ENCODE results near the gene CCDC57.
"Not testable (repeated sequence)": the region's sequence is repeated elsewhere in the genome, so short reads cannot be mapped to it uniquely, and the experiment has no call there.

The CCDC57 gene

GRCh38 chr17:82174042-82174857 is 38.4 kb downstream of the CCDC57 start:
- not testable (repeated sequence) for FAIRE-seq

- FAIRE-seq = no peak
These were observed 39.1 kb downstream of the CCDC57 start for GRCh38 chr17:82173351-82174041.

- no peak for FAIRE-seq
These were observed 40.0 kb downstream of the CCDC57 start for GRCh38 chr17:82172486-82173160.

- no peak for FAIRE-seq
These were observed 40.8 kb downstream of the CCDC57 start for GRCh38 chr17:82171750-82172375.

- FAIRE-seq = no peak
These were observed 42.2 kb downstream of the CCDC57 start for GRCh38 chr17:82170412-82170961.

GRCh38 chr17:82168568-82168967 is 44.1 kb downstream of the CCDC57 start:
- no peak for FAIRE-seq

GRCh38 chr17:82167028-82167427 is 45.6 kb downstream of the CCDC57 start:
- no peak for FAIRE-seq

GRCh38 chr17:82164853-82165252 is 47.8 kb downstream of the CCDC57 start:
- FAIRE-seq = no peak

- no peak for FAIRE-seq
These were observed 51.4 kb downstream of the CCDC57 start for GRCh38 chr17:82161216-82161615.

- no peak for FAIRE-seq
These were observed 52.6 kb downstream of the CCDC57 start for GRCh38 chr17:82160075-82160474.

GRCh38 chr17:82158825-82159224 is 53.8 kb downstream of the CCDC57 start:
- no peak for FAIRE-seq

GRCh38 chr17:82157046-82158035 is 55.3 kb downstream of the CCDC57 start:
- no peak for FAIRE-seq

- no peak for FAIRE-seq
These were observed 56.2 kb downstream of the CCDC57 start for GRCh38 chr17:82156284-82156925.

- no peak for FAIRE-seq
These were observed 57.0 kb downstream of the CCDC57 start for GRCh38 chr17:82155606-82156005.

- no peak for FAIRE-seq
These were observed 57.7 kb downstream of the CCDC57 start for GRCh38 chr17:82154881-82155331.

- no peak for FAIRE-seq
These were observed 58.8 kb downstream of the CCDC57 start for GRCh38 chr17:82153745-82154375.

- FAIRE-seq = no peak
These were observed 59.3 kb downstream of the CCDC57 start for GRCh38 chr17:82153295-82153691.

GRCh38 chr17:82152556-82153294 is 59.9 kb downstream of the CCDC57 start:
- FAIRE-seq = no peak

- FAIRE-seq = no peak
These were observed 60.5 kb downstream of the CCDC57 start for GRCh38 chr17:82152114-82152513.

Data from endometrium (tissue), 2 donors.